Dermis blood vessel endothelial cell (primary cell): ENCODE measurements around the gene ALOX12. TPM values are rescaled to one million over a fixed set of nuclear protein-coding genes. Genes with fewer than 3 reads are reported as not detected.
"Not testable (repeated sequence)": the region's sequence is repeated elsewhere in the genome, so short reads cannot be mapped to it uniquely, and the experiment has no call there.

Experiments used
- DNase-seq: peaks from one replicate; pipeline ENCODE4 v3.0.0; 2010
- total RNA-seq: library from RNA; depleted of rRNA; stranded (reverse); fragments of >200 nt; gene quantifications from 2 replicates; pipeline ENCODE4 v1.2.3, GENCODE V29; 2014

Gene ALOX12, protein sequence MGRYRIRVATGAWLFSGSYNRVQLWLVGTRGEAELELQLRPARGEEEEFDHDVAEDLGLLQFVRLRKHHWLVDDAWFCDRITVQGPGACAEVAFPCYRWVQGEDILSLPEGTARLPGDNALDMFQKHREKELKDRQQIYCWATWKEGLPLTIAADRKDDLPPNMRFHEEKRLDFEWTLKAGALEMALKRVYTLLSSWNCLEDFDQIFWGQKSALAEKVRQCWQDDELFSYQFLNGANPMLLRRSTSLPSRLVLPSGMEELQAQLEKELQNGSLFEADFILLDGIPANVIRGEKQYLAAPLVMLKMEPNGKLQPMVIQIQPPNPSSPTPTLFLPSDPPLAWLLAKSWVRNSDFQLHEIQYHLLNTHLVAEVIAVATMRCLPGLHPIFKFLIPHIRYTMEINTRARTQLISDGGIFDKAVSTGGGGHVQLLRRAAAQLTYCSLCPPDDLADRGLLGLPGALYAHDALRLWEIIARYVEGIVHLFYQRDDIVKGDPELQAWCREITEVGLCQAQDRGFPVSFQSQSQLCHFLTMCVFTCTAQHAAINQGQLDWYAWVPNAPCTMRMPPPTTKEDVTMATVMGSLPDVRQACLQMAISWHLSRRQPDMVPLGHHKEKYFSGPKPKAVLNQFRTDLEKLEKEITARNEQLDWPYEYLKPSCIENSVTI
- total RNA-seq = not detected in 2 replicates

DNA sequence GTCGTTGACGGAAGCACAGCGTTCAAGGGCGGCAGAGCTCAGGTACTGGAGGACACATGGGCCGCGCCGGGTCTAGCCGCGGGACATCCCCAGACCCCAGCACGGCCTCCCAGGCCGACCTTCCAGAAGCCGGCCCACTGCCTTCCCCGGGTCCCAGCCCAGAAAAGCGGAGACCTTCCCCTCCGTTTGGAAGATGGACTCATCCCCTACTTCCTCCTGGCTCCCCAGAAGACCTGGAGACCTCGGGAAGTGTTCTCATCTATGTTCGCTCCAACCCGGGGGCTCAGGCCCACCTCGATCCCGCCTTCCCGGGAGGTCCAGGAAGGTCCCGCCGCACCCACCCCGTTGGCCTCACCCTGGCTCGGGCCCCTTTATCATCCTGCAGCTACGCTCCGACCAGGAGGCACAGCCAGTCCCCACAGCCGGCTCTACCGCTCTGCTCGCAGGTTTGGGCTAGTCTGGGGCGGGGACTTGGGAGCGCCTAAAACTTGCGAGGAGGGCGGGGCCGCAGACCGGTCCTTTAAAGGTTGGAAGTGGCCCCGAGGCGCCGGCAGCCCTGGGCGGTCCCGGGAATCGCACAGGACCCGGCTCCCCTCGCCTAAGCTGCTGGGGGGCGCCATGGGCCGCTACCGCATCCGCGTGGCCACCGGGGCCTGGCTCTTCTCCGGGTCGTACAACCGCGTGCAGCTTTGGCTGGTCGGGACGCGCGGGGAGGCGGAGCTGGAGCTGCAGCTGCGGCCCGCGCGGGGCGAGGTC lies at the start of gene ALOX12:
Gene ALOX12 (plus strand): TSS at position 550 of the 756 bp plus-strand sequence. CDS start 69 bp downstream, at position 619.
- DNase-seq = no peak

DNA sequence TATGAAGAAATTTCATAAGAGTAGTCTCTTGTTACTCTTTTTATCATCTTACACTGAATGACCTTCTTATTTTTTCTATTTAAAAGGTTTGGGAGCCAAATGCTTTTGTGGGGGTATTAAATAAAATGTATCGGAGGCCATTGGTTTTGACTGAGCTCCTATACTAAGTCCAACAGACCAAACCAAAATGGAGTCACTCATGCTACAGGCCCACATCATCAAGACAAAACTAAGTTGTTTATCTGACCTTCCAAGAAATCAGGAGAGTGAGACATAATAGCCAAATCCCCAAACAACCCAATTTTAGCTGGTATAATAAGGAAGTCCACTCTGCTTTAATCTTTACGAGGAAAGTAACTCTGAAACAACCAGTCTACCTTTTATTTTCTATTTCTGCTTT lies 48.1 kb upstream of the ALOX12 start:
- no peak for DNase-seq

DNA sequence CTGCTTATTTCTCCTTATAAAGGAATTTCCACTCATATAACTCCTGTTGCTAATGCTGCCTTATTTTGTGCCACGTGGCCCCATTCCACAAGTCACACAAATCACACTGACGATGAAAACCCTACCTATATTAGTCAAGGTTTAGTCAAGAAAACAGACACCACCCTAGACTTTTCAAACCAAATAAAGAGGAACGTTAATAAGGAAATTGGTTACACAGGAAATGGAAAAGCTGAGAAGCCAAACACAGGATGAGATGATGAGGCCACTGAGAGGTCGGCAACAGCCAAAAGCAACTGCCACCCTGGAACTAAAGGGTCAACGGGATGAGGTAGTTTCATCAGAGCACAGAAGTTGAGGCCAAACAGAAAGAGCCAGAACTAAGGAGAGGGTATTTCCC lies 47.3 kb upstream of the ALOX12 start:
- DNase-seq = peak; percentile 34

DNA sequence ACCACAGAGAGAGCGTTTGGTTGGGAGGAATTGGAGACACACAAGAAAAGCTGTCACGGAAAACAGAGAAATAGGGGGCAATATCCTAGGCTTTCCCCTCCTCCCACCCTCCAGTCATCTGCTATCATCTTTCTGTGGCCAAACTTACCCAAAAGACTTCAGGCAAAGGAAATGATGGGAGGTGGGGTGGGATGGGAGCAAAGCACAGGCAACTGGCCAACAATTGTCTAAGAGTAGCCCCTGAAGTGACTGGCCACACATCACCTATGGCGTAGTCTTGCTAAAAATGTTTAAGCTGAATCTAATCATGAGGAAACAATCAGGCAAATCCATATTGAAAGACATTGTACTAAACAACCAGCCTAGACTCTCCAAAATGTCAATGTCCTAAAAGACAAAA lies 46.9 kb upstream of the ALOX12 start:
- DNase-seq = no peak

DNA sequence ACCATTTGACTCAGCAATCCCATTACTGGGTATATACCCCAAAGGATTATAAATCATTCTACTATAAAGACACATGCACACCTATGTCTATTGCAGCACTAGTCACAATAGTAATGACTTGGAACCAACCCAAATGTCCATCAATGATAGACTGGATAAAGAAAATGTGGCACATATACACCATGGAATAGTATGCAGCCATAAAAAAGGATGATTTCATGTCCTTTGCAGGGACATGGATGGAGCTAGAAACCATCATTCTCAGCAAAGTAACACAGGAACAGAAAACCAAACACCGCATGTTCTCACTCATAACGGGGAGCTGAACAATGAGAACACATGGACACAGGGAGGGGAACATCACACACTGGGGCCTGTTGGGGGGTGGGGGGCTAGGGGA lies 44.9 kb upstream of the ALOX12 start:
- not testable (repeated sequence) for DNase-seq

DNA sequence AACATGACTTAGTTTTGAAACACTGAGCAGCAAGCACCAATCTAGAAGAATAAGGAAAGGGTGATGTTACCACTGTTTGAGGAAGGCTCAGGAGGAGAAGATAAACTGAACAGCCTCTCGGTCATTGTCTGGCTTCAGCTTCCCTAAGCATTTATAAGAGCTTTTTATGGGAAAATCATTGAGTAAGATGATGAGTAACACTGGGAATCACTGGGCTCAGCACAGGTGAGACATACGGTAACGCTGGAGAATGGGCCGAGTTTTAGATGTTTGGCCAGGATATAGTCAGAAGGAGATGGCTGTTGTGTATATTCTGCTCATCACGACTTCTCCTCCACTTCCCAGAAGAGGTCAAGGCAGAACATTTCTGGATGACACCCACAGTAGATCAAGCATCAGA lies 42.2 kb upstream of the ALOX12 start:
- no peak for DNase-seq

DNA sequence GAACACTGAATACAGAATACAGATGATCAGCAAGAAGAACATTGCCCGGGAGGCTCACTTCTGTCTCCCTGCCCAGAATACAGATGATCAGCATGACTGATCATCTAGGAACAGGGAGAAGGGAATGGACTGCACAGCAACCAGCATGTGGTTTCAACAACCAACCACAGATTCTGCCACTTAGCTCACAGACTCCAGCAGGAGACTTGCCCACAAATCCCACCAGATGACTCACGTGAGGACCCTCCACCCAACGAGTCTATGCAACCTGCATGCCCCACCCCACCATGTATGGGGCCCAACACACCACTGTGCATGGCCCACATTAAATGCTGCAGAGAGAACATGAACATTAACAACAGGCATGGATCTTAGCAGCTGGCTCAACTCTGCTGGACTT lies 36.1 kb upstream of the ALOX12 start:
- DNase-seq = no peak

DNA sequence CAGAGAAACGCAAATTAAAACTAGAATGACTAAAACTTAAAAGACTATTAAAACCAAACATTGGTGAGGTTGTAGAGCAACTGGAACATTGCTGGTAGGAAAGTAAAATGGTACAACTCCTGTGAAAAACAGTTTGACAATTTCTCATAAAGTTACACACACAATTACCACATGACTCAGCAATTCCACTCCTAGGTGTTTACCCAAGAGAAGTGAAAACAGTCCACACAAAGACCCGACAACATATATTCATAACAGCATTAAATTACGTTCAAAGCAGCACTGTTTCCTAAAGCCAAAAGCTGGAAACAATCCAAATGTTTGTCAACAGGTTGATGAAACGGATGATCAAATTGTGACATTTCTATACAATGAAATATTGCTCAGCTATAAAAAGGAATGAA lies 26.5 kb upstream of the ALOX12 start:
- no peak for DNase-seq

DNA sequence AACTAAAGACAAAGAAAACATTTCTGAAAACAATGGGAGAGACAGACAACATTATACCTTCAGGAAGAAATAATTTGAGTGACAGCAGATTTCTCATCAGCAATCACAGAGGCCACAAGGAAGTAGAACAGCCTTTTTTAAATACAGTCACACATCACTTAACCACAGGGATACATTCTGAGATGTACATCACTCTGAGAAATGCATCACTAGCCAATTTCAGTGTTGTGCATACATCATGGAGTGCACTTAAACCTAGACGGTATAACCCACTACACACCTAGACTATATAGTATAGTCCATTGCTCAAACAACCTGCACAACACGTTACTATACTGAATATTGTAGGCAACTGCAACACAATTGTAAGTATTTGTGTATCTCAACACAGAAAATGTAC lies 24.9 kb upstream of the ALOX12 start:
- no peak for DNase-seq

DNA sequence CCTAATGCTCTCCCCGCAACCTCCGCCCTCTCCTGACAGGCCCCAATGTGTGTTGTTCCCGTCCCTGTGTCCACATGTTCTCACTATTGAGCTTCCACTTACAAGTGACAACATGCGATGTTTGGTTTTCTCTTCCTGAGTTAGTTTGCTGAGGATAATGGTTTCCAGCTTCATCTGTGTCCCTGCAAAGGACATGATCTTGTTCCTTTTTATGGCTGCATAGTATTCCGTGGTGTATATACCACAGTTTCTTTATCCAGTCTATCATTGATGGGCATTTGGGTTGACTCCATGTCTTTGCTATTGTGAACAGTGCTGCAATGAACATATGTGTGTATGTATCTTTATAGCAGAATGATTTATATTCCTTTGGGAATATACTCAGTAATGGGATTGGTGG lies 16.4 kb upstream of the ALOX12 start:
- not testable (repeated sequence) for DNase-seq

DNA sequence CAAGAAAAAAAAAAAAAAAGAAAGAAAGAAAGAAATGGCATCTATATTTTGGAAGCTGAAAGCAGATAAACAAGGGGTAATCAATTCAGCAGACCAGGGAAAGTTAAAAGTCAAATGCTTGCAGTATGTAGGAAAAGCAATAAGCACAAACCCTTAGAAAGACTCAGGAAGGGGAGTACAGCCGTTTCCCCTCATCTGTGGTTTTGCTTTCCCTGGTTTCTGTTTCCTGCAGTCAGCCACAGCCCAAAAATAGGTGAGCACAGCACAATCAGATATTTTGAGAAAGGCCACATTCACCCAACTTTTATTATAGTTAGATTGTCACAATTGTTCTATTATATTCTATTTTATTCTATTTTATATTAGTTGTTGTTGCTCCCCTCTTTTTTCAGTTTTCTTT lies 14.4 kb upstream of the ALOX12 start:
- DNase-seq = no peak

DNA sequence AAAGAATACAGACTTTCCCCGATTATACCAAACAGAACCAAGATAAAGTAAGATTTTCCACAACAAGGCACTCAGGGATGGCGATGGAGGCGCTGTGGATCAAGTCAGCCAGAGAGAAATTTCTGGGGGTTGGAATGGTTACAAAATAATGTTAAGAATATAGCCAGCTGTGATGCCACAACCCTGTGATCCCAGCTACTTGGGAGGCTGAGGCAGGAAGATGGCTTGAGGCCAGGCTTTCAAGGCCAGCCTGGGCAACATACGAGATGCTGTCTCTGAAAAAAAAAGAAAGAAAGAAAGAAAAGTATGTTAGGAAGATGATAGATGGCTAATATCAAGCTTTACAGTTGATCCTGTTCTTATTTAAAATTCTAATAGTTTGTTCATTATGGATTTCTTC lies 10.6 kb upstream of the ALOX12 start:
- no peak for DNase-seq

DNA sequence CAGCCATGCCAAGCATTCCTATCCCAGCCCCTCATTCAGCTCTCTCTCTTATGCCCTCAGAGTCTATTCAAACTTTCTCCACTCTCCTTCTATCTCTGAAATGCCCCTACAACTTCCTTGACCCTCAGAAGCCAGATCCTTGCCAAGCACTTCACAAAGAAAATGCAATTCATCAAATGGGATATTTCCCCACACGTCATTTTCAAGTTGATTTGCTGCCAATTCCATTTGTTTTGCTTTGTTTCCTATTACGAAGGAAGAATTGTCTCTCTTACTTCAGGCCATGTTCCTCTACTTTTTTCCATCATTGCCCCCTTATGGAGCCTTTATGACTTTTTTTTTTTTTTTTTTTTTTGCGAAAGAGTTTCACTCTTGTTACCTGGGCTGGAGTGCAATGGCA lies 9.2 kb upstream of the ALOX12 start:
- peak; percentile 50 for DNase-seq

DNA sequence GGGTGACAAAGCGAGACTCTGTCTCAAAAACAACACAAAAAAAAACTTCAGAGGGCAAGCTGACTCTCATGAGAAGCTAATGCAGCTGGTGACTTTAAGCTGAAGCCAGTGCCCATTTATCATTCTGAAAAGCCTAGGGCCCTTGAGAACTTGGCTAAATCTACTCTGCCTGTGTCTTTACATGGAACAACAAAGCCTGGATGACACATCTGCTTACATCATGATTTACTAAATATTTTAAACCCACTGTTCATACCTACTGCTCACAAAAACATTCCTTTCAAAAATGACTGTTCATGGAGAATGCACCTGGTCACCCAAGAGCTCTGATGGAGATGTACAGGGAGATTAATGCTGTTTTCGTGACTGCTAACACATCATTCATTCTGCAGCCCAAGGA lies 6.1 kb upstream of the ALOX12 start:
- DNase-seq = no peak

DNA sequence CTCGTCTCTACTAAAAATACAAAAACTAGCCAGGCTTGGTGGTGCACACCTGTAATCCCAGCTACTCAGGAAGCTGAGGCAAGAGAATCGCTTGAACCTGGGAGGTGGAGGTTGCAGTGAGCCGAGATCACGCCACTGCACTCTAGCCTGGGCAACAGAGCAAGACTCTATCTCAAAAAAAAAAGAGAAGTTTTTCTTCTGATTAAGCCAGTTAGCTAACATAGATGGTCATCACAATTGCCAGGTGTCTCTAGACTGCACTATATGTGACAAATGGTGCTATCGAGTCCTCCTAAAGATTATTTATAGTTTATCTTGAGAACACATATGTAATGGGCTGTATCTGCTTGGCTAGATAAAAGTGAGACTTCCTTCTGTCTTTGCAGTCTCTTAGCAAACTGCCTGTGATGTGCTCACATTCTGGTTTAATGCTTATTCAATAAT lies 2.2 kb upstream of the ALOX12 start:
- not testable (repeated sequence) for DNase-seq

DNA sequence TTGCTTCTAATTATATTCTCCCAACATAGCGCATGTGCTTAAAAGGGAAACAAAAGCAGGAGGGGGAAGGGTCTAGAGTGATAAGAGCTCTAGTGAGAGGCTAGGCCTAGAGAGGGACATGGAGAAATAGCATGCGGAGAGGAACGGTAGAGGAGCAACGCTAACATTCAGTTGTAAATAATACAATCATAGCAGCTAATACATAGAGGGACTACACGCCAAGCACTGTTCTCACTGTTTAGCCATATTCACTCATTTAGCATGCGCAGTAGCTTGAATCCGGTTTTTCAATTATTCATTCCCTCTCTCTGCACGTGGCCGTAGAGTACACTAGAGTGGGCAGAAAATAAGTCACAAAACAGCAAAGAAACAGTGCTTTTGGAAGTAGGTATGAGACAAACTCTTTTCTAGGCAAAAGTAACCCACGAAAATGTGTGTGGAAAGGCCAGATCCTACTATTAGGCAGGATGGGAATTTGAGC lies 1.7 kb upstream of the ALOX12 start:
- no peak for DNase-seq

DNA sequence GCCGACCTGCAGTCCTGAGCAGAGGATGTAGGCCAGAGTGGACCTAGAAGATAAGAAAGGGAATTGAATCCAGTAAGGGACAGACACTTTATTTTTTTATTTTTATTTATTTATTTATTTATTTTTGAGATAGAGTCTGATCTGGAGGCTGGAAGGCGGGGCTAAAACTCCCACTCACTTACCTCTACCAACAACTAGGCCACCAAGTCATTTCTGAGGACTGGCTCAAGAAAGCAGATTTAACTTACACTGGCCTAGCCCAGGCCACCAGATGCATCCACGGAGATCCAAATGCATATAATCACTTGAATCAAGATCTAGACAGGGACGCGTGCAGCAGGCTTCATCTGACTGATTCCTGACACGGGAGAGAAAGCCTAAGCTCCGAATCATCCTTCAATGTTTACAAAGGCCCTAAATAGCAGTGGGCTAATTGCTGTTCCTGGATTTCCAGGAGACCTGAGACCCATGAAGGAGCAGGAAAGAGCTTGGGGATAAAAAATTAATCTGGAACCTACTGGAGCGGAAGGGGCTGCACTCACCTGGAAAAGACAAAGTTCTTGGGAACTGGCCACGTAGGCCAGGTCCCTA lies 1.1 kb upstream of the ALOX12 start:
- no peak for DNase-seq

DNA sequence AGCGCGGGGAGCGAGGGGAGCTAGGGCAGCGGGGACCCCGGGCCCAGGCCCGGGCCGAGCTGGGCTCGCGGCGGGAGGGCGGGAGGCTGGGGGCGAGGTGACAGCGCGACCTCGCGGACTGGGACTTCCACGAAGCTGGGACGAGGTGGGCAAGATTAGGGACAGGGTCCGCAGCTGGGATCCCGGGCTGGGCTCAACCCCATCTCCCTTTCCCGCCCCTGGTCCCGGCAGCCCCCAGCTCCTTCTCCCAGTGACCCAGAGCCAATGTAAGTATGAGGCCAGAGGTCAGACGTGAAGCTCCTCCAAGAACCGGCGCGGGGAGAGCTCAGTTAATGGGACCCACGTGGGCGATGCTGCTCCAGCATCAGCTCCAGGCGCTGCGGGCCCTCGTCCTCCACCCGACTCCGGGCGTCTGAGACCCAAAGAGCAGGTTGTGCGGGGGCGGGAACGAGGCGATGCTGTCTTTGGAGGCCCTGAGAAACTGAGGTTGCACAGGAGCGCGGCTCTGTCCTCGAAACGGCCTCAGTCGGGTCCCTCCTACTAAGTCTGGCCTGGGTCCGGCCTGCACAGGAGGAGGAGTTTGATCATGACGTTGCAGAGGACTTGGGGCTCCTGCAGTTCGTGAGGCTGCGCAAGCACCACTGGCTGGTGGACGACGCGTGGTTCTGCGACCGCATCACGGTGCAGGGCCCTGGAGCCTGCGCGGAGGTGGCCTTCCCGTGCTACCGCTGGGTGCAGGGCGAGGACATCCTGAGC lies 585 bp downstream of the ALOX12 start:
- no peak for DNase-seq

DNA sequence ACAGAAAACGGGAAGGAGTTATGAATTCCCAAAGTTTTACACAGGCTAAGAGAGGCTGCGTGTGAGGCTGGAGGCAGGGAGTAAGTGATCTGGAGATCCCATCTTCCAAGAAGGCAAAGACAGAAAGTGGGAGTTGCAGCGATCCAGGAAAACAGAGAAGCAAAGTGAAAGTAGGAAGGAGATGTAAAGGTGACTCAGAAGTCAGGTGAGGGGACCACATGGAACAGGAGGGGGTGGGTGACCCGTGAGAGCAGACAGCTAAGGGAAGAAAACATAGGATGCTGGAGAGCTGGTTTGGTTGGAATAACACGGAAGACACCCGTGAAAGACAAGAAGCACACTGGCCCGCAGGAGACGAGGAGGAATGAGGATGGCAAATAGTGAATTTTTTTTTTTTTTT lies 1.3 kb downstream of the ALOX12 start:
- no peak for DNase-seq

DNA sequence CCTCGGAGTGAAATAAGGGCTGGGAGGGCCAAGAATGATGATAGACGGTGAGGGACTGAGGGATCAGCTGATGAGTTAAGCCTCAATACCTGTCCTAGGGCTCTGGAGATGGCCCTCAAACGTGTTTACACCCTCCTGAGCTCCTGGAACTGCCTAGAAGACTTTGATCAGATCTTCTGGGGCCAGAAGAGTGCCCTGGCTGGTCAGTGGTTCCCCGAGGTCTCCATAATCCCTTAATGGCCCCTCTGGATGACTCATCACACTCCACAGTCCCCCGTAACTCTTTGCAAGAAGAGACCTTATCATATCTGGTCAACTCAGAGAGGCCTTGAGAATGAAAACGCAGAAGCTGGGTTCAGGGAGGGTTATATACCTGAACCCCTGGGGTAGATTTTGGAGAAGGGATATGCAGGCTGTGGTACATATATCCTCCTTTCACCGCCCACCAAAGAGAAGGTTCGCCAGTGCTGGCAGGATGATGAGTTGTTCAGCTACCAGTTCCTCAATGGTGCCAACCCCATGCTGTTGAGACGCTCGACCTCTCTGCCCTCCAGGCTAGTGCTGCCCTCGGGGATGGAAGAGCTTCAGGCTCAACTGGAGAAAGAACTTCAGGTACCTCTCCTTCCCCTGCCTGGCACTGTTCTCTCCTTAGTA lies 3.1 kb downstream of the ALOX12 start:
- DNase-seq = no peak

DNA sequence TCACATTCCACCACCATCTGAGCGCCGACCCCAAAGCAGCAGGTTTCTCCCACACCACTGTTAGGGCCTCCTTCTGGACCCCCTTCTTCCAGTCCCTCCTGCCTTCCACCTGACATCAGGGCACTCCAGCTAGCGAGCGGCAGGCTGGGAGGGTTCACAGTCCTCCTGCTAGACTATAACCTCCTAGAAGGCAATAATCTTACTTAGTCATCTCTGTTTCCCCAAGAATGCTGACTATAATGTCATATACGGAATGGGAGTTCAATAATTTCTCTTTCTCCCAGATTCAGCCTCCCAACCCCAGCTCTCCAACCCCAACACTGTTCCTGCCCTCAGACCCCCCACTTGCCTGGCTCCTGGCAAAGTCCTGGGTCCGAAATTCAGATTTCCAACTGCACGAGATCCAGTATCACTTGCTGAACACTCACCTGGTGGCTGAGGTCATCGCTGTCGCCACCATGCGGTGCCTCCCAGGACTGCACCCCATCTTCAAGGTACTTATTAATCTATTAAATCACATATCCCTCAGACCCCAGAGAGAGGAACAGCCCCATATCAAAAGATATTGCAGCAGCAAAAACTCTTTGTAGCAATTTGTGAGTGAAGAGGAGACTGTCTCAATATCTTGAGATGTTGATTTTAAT lies 5.6 kb downstream of the ALOX12 start:
- peak; percentile 67 for DNase-seq
